ENCODE results near the gene LSS. TPM values are rescaled to one million over a fixed set of nuclear protein-coding genes. Genes with fewer than 3 reads are reported as not detected.

Gene LSS
- total and polyA plus RNA-seq, 2 of the 8 experiments (the other 6 are each of a cell fraction or from before 2014, with no cell fraction given), result 96.1 to 123 TPM

DNA sequence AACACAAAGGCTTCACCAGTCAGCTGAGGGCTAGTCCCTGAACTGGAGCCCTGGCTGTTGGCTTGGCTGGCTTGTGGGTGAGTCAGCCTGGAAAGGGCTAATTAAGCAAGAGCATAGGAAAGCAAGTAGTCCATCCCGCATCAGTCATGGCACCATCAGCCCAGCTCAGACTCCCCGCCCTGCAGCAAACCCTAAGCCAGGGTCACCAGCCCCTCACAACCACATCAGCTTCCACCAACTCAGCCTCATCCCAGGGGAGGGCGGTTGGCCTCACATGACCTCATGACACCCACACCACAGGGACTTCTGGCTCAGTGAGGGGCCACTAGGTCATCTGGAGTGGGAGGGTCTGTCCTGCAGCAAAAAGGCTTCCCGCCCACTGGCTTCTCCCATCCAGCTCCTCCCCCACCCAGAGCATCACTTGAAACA lies 37.3 kb downstream of the LSS start:
- POLR2A ChIA-PET (ENCODE audit: partially characterized antibody), result interaction anchor here (0.6 kb wide), 1 partner anchor 12 kb away, joined by 3 read pairs; no protein-coding TSS in a partner anchor
- no peak overlapping the region for H3K27ac ChIP-seq (ENCODE audit: low read depth, low read length)

More for the DNA sequence above, 37.3 kb downstream of the LSS start:
- H2AFZ ChIP-seq (ENCODE audit: low read length), result no peak overlapping the region
- no peak overlapping the region for H3K4ac ChIP-seq (replicated peaks; ENCODE audit: insufficient read length, low read depth, low read length)
- no peaks in the 10 kb centered on the region for H3K27me3 ChIP-seq (replicated peaks in 1 of 4; ENCODE audit: control insufficient read depth in 3 of 4, extremely low read depth in 1 of 4, insufficient read depth in 3 of 4, low read length in 3 of 4)
- H3K4me1 ChIP-seq (replicated peaks in 1 of 4; ENCODE audit: control insufficient read depth in 3 of 4, insufficient read depth in 4 of 4, low read length in 3 of 4), result peaks cover 0 to 9% (median 0%) of the 10 kb centered on the region in 4 experiments; a peak in 2 of 7 replicates
- H3K4me2 ChIP-seq (ENCODE audit: insufficient read depth in 1 of 2, low read depth in 2 of 2, low read length in 2 of 2), result no peak overlapping the region
- H3K23me2 ChIP-seq (ENCODE audit: low read depth, low read length), result no peaks in the 10 kb centered on the region
- H3K18ac ChIP-seq (ENCODE audit: extremely low read depth, low read length), result no peak overlapping the region
- H3K23ac ChIP-seq (ENCODE audit: insufficient read length), result no peak overlapping the region
- no peak overlapping the region; the same call in 1 of the 2 replicates for H4K8ac ChIP-seq (ENCODE audit: extremely low read depth, insufficient read depth, low read length)
- H3K14ac ChIP-seq (ENCODE audit: insufficient read length), result no peak overlapping the region
- H3K4me3 ChIP-seq (ENCODE audit: extremely low read depth in 1 of 4, insufficient read depth in 2 of 4, low read depth in 3 of 4, low read length in 4 of 4), result no peak overlapping the region
- H2BK20ac ChIP-seq (ENCODE audit: low read length), result no peak overlapping the region
- H4K5ac ChIP-seq (ENCODE audit: insufficient read length, low read depth, low read length), result no peak overlapping the region
- CTCF ChIA-PET (ENCODE audit: partially characterized antibody), result interaction anchor here (0.7 kb wide), 1 partner anchor 48 kb away, joined by 3 read pairs; no protein-coding TSS in a partner anchor
- no peak overlapping the region for H3K56ac ChIP-seq (replicated peaks; ENCODE audit: insufficient read length, low read depth, low read length)
- H2AK5ac ChIP-seq (ENCODE audit: low read depth, low read length), result no peak overlapping the region
- FAIRE-seq (no peak), DNase-seq (ENCODE audit: low read depth in 1 of 2, low spot score in 2 of 2) (no peak)
- no peaks in the 10 kb centered on the region; the same call in 1 of the 2 replicates for H3K79me1 ChIP-seq (ENCODE audit: low read depth, low read length)
- 85% methylated on average over 4 of the region's 4 CpGs; no CpG with 5 or more reads in 1 of the 2 experiments for WGBS, 2 experiments (ENCODE audit: extremely low coverage in 1 of 2, insufficient coverage in 1 of 2, insufficient read length in 1 of 2, insufficient replicate concordance in 2 of 2, low coverage in 1 of 2, low lambda C conversion rate in 2 of 2, missing lambda C conversion rate in 1 of 2)
- H4K20me1 ChIP-seq (replicated peaks in 1 of 2; ENCODE audit: control insufficient read depth in 1 of 2, insufficient read depth in 2 of 2, low read length in 2 of 2), result peaks cover 2 to 14% of the 10 kb centered on the region in 2 experiments
- no peak overlapping the region for H4K91ac ChIP-seq (replicated peaks; ENCODE audit: insufficient read length, low read length)
- no peak overlapping the region for H2BK120ac ChIP-seq (replicated peaks; ENCODE audit: low read depth, low read length)
- H3K9ac ChIP-seq (replicated peaks in 1 of 4; ENCODE audit: extremely low read depth in 1 of 4, low read depth in 3 of 4, low read length in 3 of 4), result no peak overlapping the region
- no peak overlapping the region for H2BK12ac ChIP-seq (ENCODE audit: low read depth, low read length)
- H3K36me3 ChIP-seq (ENCODE audit: control insufficient read depth in 2 of 4, insufficient read depth in 4 of 4, low read length in 3 of 4), result peaks cover 8 to 33% (median 21%) of the 10 kb centered on the region in 4 experiments; a peak in 7 of 8 replicates
- H2BK15ac ChIP-seq (ENCODE audit: low read length), result no peak overlapping the region
- TF ChIP-seq EGR1 (IDR thresholded peaks at IDR 0.05; ENCODE audit: borderline replicate concordance, low read depth, low read length) (no peak), TCF12 (IDR thresholded peaks at IDR 0.05; ENCODE audit: low read depth, low read length) (no peak), SIN3A (conservative IDR thresholded peaks at IDR 0.05 in 1 of 2, IDR thresholded peaks at IDR 0.05 in 1 of 2; ENCODE audit: low read depth in 1 of 2, low read length in 2 of 2) (no peak), CHD1 (IDR thresholded peaks at IDR 0.05; ENCODE audit: low read depth, low read length) (no peak), E2F6 (IDR thresholded peaks at IDR 0.05) (no peak), GABPA (IDR thresholded peaks at IDR 0.05; ENCODE audit: borderline replicate concordance, insufficient read depth, low read length) (no peak), TEAD4 (IDR thresholded peaks at IDR 0.05; ENCODE audit: low read depth, low read length) (no peak), POU5F1 (IDR thresholded peaks at IDR 0.05; ENCODE audit: low read depth, low read length) (no peak), MAFK (IDR thresholded peaks at IDR 0.05; ENCODE audit: low read depth, low read length) (no peak), ZNF274 (IDR thresholded peaks at IDR 0.05; ENCODE audit: borderline replicate concordance, extremely low read depth, low read length) (no peak), GTF2F1 (IDR thresholded peaks at IDR 0.05; ENCODE audit: borderline replicate concordance, low read depth, low read length) (no peak), SIX5 (IDR thresholded peaks at IDR 0.05; ENCODE audit: low read depth, low read length) (no peak)
- no peaks in the 10 kb centered on the region for H3K79me2 ChIP-seq (ENCODE audit: control insufficient read depth in 1 of 2, insufficient read depth in 2 of 2, low read length in 2 of 2)
- no peaks in the 10 kb centered on the region for H3K9me3 ChIP-seq (ENCODE audit: insufficient read depth in 2 of 2, low read depth in 1 of 2, low read length in 1 of 2)
- H2BK5ac ChIP-seq (ENCODE audit: low read depth, low read length), result 0 out of 2 replicates have a peak overlapping the region, but pooled peaks have one; percentile 49

Measured in H1 (cell line).